RWPE1 (cell line): ENCODE data around the gene SNAP91.
"Not testable (repeated sequence)": the region's sequence is repeated elsewhere in the genome, so short reads cannot be mapped to it uniquely, and the experiment has no call there.

Experiments
- CTCF ChIA-PET: fragments of 350-600 bp; sonication (Branson Sonifier 250); formaldehyde crosslinking; extraction: SDS; loops from one replicate; lab custom pipeline; 2021; lab: Yijun Ruan, JAX
- POLR2A ChIA-PET: fragments of 400-600 bp; formaldehyde crosslinking; extraction: SDS; loops from one replicate; lab custom pipeline; 2020; ENCODE audit warnings: antibody characterized with exemption; ENCODE audit not compliant: low non-redundant PET; lab: Yijun Ruan, JAX
- DNase-seq: peaks from one replicate; pipeline ENCODE4 v3.0.0; 2012; ENCODE audit warnings: low spot score
- H3K27ac ChIP-seq: fragments of 450-650 bp; 2 replicates; pipeline ENCODE4 v1.5.1; 2017
- CTCF ChIP-seq: fragments of 450-650 bp; conservative IDR thresholded peaks from 2 replicates; pipeline ENCODE4 v1.5.1; 2017; ENCODE audit warnings: low read depth, mild to moderate bottlenecking

The SNAP91 gene

GRCh38 chr6:83708970-83709747 is at the start of gene SNAP91:
Gene SNAP91 (minus strand): TSS chr6:83709101. CDS start chr6:83707927, 1,174 bp downstream.
- TF ChIP-seq CTCF, result no peak
- CTCF ChIA-PET, result no interaction called here
- DNase-seq, result no peak
- POLR2A ChIA-PET, result no interaction called here
- H3K27ac ChIP-seq, result no peak within 1 kb of the TSS

- ChIA-PET POLR2A (no interaction called here), CTCF (no interaction called here)
- no peak for TF ChIP-seq CTCF
- no peak for DNase-seq
- no peak overlapping the region for H3K27ac ChIP-seq
Observed at GRCh38 chr6:83758533-83758932, 49.6 kb upstream of the SNAP91 start.

GRCh38 chr6:83757021-83757420 is 48.1 kb upstream of the SNAP91 start:
- TF ChIP-seq CTCF, result no peak
- no peak overlapping the region for H3K27ac ChIP-seq
- ChIA-PET POLR2A (no interaction called here), CTCF (no interaction called here)
- no peak for DNase-seq

GRCh38 chr6:83756565-83756964 is 47.7 kb upstream of the SNAP91 start:
- TF ChIP-seq CTCF, result no peak
- POLR2A ChIA-PET, result no interaction called here
- DNase-seq, result no peak
- no peak overlapping the region for H3K27ac ChIP-seq
- CTCF ChIA-PET, result no interaction called here

- CTCF ChIA-PET, POLR2A ChIA-PET, DNase-seq, H3K27ac ChIP-seq: not testable (repeated sequence)
Observed at GRCh38 chr6:83752375-83752774, 43.5 kb upstream of the SNAP91 start.

GRCh38 chr6:83741089-83741488 is 32.2 kb upstream of the SNAP91 start:
- CTCF ChIA-PET, result no interaction called here
- no peak overlapping the region for H3K27ac ChIP-seq
- POLR2A ChIA-PET, result no interaction called here
- no peak for DNase-seq
- TF ChIP-seq CTCF, result no peak

- DNase-seq, result no peak
- no peak for TF ChIP-seq CTCF
- ChIA-PET CTCF (no interaction called here), POLR2A (no interaction called here)
- H3K27ac ChIP-seq, result no peak overlapping the region
Observed at GRCh38 chr6:83735461-83735860, 26.6 kb upstream of the SNAP91 start.
